GM18505 (cell line): Measurements from ENCODE around the gene HES5.

Source experiments
- ATAC-seq: cut with Tn5 transposase; IDR thresholded peaks from one replicate; pipeline ENCODE4 v1.9.1; 2021; ENCODE audit not compliant: unreplicated experiment
- POLR2A ChIP-seq: IDR thresholded peaks from 4 replicates; pipeline ENCODE4 v1.6.1; 2011; ENCODE audit warnings: borderline replicate concordance; ENCODE audit not compliant: insufficient read depth, insufficient read length; ENCODE audit errors: extremely low read depth

Gene HES5

GRCh38 chr1:2544875-2545640, 15.0 kb upstream of the HES5 start:
- no peak for ATAC-seq
- no peak for TF ChIP-seq POLR2A

DNA sequence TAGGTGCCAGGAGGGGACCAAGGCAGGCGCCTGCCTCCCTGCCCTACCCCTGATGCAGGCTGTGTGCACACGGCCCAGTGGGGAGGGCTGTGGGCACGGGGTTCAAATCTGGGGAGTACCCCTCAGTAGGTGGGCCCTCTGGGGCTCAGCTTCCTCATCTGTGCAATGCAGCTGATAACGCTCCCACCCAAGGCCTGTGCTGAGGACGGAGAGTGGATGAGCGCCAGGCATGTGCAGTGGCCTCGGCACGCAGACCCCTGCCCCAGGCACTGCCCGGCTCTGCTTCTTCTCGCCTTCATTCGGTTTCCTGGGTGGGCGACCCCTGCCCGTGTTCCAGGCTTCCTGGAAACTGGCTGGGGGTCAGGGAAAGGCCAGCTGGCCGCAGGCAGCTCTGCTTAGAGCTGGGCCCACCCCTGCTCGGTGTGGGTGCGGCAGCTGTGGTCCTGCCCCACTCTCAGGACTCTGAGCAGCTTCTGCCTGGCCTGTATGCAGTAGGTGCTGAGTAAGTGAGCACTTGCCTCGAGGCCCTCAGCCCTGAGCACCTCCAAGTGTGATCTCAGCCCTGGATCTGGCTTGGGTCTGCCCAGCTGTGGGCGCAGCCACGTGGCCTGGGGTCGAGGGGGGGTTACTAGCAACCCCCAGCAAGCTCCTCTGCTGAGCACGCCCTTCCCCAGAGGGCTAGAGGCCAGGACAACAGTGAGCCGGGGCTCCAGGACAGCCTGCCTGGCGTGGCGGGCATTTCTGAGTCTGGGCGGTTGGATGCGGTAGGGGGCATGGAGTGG, 14.2 kb upstream of the HES5 start:
- ATAC-seq = no peak
- TF ChIP-seq POLR2A = no peak

DNA sequence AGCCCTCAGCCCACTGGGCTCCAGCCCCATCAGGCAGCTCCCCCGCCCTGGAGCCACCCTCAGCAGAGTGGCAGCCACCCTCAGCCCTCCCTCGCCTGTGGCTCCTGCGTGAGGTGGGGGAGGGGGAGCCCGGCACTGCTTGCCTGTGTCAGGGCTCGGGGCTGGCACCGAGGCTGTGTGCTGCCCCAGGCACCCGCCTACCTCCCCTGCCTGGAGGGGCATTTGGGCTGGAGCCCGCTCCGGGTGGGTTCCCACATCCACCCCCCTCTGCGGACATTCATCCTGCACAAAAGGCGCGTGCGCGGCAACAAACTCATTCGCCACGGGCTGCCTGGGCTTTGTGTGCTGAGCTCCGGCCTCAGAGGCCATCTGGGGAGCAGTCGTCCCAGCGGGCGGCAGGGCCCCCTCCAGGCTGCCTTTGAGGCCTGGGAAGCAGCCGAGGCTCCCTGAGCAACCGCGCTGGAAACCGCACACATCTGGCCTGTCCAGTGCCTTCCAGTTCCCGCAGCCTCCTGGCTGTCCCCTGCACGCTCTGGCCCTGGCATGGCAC, 13.6 kb upstream of the HES5 start:
- ATAC-seq = no peak
- no peak for TF ChIP-seq POLR2A

GRCh38 chr1:2542246-2542915, 12.3 kb upstream of the HES5 start:
- TF ChIP-seq POLR2A = no peak
- no peak for ATAC-seq

- no peak for ATAC-seq
- TF ChIP-seq POLR2A = no peak
Observed at GRCh38 chr1:2541619-2542245, 11.7 kb upstream of the HES5 start.

DNA sequence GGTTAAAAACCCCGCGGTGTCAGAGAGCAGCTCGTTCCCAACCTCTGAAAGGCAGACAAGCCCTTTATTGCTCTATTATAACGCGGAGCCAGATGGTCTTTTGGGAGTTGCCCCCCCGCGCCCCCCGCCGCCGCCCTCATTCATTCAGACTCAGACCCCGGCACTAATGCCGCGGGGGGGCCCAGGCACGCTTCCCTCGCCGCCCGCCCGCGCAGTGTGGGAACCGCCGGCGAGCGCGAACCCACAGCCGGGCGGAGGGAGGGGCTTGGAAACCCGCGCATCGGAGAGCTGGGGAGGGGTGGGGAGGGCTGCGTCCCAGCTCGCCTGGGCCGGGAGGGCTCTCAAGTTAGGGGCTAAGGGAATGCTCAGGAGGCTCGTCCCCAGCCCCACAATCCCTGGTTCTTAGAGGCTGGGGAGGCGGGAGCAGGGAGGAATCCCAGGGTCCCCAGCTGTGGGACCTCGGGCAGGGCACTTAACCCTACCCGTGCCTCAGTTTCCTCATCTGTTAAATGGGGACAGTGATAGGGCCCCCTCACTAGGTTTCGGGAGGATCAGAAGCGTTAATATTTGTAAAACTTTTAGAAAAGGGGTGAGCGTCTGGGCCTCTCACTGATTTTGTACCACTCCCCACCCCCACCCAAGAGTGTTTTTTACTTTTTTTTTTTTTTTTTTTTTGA, 10.9 kb upstream of the HES5 start:
- ATAC-seq = no peak
- no peak for TF ChIP-seq POLR2A

DNA sequence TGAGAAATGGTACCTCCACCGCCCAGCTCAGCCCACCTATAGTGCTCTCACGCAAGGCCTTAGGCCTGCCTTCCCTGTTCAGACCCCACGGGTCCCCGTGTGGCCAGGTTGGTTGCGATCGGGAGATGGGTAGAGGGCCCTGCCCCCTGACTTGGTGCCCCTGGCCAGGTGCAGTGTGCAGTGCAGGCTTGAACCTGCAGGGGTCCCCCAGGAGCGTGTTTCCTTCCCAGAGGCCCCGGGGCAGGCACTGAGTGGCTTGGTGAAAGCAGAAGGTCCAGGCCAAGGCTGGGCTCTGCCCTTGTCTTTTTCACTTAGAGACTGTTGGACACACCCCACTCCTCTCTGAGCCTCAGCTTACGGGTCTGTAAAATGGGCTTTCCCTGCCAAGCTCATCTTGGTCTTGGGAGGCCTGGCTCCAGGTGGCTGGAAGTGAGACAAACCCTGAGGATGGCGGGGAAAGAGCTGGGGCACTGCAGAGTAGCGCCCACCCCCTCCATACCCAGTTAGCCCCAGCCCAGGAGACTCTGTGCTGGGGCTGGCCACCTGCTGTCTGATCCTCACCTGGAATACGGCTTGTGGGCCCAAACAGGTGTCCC, 9.3 kb upstream of the HES5 start:
- TF ChIP-seq POLR2A = no peak
- ATAC-seq = no peak

GRCh38 chr1:2538872-2539271, 8.8 kb upstream of the HES5 start:
- no peak for ATAC-seq

DNA sequence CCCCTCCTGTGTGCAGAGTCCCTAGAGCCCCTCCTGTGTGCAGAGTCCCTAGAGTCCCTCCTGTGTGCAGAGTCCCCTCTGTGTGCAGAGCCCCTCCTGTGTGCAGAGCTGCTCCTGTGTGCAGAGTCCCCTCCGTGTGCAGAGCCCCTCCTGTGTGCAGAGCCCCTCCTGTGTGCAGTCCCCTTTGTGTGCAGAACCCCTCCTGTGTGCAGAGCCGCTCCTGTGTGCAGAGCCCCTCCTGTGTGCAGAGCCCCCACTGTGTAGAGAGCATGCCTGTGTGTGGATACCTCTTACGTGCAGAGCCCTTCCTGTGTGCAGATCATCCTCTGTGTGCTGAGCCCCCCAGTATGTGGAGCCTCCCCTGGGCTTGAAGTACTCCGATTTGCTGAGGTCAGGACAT, 8.3 kb upstream of the HES5 start:
- no peak for ATAC-seq
- no peak for TF ChIP-seq POLR2A

More at GRCh38 chr1:2538872-2539271, 8.8 kb upstream of the HES5 start:
- no peak for TF ChIP-seq POLR2A

DNA sequence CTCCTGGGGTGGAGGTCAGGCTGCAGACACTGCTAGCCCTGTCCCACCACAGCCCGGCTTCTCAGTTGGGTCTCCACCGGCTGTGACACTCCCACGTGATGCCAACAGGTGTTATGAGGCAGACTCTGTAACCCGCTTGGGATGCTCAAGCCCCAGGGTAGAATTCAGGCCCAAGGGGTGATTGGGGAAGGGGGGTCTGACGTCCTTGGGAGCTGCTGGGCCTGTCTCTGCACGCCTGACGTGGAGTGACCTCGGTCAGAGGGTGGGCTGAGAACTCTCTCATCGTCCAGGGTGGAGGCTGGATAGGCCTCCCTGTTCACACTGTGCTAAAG, 7.7 kb upstream of the HES5 start:
- ATAC-seq = no peak
- no peak for TF ChIP-seq POLR2A

- TF ChIP-seq POLR2A = no peak
- no peak for ATAC-seq
Observed at GRCh38 chr1:2535981-2536380, 5.9 kb upstream of the HES5 start.

DNA sequence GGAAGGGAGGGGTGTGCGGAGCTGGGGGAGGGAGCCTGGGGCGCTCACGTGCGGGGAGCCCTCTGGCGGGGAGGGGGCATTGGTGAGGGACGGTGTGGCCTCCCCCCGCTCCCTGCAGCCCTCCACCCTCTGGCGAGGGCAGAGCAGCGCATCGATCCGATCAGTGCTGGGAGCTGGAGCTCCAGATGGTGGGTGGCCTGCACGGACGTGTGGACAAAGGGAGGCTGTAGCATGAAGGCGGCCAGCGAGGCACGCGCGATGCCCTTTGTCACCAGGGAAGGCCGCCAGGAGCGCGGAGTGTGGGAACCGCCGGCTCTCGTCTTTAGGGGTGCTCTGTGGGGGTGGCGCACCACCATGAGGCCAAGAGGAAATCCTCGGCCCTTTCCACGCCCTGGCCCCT, 5.4 kb upstream of the HES5 start:
- no peak for TF ChIP-seq POLR2A
- no peak for ATAC-seq
